NCI-H128 (cell line): ENCODE results near the gene RIPK4.
"Not testable (repeated sequence)": the region's sequence is repeated elsewhere in the genome, so short reads cannot be mapped to it uniquely, and the experiment has no call there.

Experiments
- DNase-seq: peaks from one replicate; lab custom pipeline; 2025; ENCODE audit not compliant: unreplicated experiment; lab: John Stamatoyannopoulos, UW

The RIPK4 gene

DNA sequence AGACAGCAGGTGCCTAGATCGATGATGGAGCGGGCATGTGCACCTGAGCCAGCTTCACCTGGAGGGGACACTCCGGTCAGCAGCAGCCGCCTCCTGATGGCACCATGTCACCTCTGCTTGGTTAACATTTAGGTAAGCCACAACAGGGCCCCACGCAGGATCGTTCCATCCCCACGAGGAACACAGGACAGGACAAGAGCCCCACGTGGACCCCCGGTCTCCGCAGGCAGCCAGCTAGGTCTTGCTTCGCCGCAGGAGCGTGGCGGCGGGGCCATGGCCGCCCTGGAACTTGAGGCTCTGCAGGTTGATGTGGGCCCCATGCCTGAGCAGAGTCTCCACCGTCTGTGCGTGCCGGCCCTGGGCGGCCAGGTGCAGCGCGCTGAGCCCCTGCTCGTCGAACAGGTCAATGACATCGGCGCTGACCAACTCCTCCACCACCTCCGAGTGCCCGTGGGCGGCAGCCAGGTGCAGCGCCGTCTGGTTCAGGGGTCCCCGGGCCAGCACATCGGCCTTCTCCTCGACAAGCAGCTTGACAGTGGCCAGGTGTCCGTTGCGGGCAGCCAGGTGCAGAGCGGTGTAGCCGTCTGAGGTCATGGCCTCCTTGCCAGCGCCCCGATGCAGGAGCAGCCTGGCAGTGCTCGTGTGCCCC is 26.1 kb downstream of the RIPK4 start:
- no peak for DNase-seq

DNA sequence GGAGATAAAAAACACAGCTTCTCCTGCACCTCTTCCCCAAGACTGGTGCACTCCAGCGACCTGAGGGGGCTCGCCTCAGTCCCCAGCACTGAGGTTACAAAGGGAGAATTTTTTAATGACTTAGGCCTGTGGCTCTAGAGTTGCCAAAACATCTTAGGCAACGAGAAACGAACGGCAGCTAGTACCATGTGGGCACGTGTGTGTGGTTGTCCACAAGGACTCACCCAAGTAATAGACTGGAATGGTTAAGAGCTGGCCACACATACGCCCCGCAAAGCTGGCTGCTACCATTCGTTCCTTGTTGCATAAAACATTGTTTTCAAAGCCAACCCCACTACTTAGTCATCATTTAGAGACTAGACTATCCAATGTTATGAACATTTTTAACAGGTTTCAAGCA is 26.9 kb downstream of the RIPK4 start:
- DNase-seq, result no peak

DNA sequence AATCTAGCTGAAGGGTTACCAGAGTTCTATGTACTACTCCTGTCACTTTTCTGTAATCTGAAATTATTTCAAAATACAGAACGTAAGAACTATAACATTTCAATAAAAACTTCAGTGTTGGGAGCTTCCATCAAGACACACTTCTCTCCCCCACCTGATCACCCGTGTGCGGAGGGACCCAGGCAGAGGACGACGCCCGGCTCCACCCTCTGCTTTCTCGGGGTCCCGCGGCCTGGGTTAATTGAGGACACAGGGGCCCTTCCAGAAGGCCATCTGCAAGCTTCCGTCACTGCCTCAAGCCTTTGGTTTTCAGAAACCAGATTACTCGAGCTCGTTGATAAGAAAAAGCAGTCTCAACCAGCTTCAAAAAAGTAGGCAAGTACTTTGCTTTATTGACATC is 27.8 kb downstream of the RIPK4 start:
- DNase-seq, result no peak

DNA sequence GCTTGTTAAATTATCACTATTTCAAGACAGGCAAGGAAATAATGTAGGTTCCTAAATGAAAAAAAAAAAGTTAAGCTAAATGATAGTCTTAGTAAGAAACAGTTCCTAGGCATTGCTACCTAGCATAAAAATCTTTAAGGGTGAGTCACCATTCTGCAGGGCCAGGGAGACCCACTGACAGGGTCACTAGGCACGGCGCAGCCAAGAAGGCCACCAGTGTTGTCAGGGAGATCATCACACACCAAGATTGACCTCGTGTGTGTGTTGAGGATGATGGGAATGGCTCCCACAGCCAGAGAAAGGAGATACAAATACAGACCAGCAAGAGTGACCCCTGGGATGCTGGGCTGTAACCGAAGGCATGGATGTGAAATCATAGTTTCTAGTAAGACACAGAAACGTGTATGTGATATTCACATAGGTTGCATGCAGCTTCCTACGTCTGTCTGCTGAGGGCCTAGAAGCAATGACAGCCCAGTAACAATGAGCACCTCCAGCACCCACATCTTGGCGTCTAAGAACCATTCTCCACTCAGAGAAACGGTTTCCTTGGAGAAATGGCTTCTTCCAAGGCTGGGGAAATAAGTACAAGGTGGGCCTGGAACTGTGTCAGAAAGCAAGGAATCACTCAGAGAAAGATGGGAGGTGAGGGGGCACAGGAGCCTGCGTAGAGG is 29.1 kb downstream of the RIPK4 start:
- no peak for DNase-seq

DNA sequence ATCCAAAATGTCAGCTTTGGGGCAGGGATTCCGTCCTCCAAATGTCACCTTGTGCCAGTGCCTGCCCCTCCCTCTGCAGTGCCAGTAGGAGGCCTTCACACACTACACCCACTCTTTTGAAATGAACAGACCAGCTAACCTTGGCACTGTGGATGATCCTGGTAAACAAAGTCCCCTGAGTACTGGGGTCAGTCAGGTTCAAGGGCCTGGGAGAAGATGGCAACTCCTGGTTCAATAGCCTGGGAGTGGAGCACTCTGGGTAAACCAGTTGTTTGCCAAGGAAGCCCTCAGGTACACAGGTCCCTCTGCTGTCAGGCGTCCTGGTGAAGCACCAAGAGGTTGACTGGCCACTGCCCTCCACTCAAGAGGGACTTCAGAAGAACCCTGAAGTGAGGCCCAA is 30.4 kb downstream of the RIPK4 start:
- DNase-seq, result no peak

DNA sequence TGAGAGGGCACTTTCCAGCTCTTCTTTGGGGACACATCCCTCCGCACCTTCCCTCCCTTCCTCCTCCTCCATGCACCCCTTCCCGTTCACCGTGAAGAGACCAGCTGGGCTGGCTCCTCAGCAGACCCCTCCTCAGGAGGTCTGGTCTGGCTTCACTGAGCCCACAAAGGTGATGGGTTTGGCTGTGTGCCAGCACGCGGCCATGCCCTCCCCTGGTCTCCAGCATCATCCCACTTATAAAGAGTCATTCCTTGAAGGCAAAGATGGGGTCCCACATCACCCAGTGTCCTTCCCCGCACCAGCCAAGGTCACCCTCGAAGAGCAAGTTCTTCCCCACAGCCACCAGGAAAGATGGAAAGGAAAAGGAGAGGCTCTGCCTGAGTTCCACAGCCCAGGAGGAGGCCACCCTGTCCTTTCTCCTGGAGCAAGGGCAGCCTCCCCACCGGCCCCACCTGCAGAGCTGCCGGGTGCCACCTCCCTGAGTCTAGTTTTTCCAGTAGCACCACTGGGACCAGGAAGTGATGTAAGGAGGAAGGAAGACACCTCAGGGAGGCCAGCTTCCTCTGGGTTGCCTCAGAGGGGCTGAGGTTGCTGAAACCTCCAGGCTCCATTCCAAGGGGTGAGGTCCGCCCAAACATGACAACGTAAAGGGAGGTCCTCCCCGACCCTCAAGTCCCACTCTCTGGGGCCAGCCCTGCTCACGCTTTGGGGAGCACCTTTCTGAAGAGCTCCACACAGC is 32.7 kb downstream of the RIPK4 start:
- no peak for DNase-seq

DNA sequence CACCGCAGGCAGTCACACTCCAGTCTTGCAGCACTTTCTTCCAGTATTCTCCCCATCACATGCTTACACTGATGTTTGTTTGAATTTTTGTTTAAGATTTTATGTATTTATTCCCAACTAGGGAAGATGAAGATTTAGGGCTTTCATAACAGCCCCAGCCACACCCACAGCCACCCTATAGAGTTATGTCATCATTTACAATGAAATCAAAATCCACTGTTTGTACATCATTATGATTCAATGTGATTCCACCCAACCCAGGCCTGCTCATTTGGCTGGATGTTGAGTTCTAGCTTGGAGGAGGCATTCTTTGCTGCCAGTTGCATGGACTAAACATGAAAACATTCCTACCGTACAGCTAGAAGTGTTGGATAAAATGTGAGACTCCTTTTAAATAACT is 35.8 kb downstream of the RIPK4 start:
- no peak for DNase-seq

DNA sequence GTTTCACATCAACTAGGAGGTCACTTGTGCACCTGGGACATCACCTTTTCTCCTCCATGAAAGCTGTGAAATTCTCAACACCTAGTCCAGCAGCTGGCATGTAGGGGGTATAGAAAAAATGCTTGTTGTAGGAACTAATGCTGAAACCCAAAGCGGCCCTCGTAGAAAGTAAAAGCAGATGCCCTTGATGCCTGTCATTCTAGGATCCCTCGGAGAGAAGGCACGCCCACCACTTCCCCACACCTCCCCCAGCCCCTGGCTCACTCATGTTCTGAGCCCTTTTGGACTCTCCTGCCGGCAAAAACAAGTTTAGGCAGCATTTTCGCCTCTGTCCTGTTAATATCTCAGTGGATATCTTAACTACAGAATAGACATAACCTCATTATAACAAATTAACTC is 36.5 kb downstream of the RIPK4 start:
- no peak for DNase-seq

DNA sequence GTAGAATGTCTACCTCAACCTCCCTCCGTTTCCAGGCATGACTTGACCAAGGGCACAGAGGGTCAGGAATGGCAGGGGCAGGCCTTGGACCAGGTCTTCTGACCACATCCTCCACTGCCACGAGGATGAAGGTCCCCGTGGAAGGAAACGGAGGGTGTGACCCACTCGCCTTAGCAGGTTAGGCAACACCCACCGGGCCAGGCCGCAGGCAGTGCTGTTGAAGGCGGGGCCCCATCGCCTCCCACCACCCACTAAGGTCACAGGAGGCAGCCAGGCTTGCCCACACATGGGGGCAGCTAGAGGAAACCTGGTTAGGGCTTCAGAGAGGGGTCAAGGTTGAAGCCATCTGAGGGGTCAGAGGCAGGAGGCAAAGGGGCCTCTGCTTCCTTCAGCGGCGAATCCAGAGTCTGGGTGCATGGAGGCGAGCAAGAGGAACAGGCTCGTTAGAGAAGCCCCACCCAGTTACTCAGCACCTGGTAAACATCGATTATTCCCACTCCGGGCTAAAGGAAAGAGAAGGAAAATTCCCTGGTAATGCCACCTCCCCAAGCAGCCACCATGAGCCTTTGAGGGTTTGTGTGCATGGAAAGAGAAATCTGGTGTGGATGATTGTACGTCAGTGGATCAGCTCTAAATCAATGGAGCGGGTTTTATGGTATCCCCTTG is 37.0 kb downstream of the RIPK4 start:
- no peak for DNase-seq

DNA sequence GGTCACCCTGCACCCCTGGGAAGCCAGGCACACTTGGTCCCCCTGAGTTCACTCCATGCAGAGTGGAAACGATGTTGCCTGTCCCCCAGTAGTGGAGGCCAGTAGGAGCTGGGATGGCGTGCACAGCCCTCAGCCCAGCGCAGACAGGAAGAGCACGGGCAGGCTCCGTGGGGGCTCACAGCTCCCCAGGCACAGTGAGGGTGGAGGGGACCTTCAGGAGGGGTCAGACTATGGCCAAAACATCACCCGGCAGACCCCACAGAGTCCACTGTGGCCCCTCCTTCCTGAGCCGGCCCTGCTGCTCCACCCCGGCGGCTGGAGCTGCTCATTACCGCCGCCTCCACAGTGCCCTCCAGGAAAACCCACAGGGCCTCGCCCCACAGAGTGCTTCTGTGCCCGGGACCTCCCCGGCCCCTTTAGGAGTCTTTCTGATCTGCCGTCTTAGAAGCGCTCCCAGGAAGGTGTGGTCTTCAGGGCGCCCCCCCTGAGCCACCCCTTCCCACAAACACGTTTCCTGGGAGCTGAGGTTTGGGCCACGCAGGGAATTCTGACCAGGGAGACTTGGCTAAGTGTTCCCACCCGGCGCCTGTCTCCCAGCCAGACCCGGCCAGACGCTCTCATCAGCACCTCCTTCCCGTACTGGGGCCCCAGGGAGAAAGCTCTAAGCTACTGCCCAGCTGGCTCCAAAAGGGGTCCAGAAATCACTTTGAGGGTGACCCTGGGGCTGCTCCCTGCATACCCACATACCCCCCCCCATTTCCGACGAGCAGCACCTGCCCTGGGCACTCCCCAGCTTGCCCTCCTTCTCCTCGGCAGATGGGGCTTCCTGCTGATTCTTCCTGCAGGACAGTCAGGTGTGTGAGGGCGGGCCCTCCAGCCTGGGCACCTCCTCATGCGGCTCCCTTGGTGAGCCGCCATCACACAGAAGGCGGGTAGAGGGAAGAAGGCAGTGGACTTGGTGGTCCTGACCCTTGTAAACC is 38.8 kb downstream of the RIPK4 start:
- DNase-seq, result no peak

DNA sequence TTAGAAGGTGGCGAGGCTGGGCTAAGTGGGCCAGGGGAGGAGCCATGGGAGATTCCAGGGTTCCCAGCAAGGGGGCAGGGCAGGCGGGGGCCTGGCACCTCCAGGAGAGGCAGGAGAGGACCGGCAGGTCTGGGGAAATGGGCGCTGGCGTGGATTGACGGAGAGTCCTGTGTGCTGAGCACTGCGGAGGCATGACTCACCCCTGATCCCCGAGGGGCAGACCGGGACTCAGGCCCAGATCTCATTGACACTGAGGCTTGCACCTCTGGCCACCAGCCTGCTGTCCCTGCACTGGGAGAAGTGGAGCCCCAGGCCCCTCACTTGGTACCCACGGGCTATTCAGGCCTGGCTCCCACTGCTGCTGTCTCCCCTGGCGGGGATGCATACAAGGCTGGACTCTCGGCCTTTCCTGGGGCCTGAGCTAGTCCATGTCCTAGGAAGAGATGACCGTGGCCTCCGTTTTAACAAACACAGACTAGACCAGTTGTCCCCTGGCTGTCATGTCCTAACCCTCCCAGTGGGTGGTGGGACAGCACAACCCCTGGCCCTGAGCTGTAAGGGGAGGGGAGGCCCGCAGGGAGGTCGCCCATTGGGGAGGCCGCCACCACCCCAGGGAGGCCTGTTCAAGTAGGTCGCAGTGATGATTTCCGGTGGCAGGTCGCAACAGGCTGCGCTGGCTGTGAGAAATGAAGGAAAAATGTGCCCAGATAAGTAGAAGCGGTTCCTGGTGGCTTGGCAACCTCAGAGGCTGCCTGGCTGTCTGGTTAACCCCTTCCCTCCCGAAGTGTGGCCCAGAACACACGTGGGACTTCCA is 39.7 kb downstream of the RIPK4 start:
- no peak for DNase-seq

DNA sequence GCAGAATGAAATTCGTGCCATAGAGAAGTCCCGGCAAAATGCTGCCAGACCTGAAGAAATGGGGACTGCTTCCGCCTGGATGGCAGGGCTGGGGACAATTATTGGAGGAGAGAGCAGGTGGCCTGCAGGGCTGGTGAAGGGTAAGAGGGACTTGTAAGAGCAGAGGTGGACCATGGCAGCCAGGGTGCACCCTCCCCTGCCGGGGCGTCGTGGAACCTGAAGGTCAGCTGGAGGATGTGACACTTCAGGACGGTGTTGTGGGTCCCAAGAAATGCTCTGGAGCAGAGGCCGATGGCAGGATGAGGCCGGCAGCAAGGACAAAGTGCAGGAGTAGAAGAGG is 40.3 kb downstream of the RIPK4 start:
- DNase-seq, result no peak

DNA sequence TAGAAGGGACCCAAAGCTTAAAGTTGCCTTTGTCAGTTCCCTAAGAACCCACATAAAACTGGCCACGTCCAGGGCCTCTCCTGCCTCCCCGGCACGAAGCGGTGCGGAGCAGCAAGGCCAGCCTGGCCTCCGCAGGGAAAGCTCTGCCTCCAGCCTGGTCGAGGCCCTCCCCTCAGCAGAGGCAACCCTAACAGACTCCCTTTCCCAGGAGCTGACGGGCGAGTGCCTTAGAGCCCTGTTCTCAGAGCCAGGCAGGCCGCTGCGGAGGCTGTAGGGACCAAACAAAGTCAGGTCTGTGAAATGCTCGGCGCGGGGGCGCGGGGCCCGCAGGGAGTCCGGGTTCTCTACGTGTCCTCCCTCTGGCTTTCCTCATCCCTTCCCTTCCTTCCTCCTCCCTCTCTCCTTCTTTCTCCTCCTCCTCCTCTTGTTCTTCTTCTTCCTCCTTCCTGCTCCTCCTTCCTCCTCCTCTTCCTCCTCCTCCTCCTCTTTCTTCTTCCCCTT is 40.7 kb downstream of the RIPK4 start:
- no peak for DNase-seq

DNA sequence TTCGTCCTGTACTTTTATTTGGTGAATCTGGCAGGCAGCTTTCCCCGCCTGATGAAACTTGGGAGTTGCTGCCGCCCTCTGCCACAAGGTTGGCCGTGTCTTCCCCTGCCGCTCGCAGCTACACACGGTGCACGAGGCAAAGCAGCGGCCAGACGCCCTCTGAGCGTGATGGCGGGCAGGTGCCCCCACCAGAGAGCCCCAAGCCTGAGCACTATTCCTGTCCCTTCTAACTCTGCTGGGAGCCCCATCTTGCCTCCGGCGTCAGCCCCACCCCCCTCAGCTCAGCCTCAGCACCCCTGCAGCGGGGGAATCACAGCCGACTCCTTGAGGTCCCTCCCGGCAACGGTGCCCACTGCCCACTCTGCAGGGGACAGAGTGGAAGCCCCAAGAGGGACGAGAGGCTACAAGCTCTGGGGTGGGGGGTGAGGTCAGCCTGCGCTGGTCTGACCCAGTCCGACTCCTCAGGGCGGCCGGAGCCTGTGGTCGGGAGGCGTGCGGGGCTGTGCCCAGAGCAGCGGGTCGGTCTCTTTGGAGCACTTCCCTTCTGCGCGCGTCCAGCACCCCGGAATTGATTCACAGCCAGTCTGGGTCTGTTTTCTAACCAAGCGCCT is 41.3 kb downstream of the RIPK4 start:
- DNase-seq, result no peak

DNA sequence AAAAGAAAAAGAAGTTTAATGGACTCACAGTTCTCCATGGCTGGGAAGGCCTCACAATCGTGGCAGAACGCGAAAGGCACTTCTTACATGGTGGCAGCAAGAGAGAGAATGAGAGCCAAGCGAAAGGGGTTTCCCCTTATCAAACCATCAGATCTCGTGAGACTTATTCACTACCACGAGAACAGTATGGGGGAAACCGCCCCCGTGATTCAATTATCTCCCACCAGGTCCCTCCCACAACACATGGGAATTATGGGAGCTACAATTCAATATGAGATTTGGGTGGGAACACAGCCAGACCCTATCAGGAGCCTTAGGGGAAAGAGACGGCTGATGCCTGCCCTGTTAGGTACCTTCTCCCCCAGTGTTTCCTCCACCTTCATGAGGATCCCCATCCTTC is 43.0 kb downstream of the RIPK4 start:
- DNase-seq, result not testable (repeated sequence)

DNA sequence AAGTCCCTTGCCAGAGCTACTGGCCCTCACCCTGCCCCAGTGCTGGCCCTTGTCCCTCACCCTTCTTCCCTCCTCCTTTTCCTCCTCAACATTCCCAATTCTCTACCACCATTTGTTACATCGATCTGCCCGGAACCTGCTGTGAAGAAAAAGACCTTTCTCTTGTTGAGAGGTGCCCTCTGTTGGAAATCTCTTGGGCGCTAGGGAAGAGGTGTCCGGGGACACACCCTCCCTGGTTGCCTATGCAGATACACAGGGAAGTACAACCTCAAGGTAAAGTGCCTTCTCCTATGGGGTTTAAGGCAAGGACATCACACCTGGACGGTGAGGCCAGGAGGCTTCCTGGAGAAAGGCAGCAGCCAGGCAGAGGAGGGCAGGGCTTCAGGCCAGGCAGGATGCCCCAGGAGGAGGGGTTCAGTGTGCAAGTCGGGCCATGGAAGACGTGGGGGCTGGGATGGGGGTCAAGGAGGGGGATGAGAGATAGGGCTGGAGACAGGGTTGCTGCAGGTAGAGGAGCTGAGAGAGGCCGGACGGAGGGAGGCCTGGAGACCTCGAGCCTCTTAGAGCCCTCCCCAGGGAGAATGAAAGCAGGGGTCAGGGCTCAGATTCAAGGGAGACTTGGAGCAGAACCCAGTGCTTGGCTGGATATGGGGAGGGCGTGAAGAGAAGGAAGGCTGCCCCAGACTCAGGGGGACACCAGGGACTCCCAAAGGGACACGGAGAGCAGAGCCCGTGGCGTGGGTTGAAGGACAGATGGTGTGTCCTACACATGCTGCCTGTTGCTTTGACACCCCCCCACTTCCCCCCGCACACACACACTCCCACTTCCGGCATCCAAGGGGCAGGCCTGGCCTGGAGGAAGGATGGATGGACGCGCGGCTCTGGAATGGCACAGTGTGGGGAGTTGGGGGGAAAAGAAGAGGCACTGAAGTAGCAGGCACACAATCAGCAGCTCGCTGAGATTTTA is 44.5 kb downstream of the RIPK4 start:
- no peak for DNase-seq

DNA sequence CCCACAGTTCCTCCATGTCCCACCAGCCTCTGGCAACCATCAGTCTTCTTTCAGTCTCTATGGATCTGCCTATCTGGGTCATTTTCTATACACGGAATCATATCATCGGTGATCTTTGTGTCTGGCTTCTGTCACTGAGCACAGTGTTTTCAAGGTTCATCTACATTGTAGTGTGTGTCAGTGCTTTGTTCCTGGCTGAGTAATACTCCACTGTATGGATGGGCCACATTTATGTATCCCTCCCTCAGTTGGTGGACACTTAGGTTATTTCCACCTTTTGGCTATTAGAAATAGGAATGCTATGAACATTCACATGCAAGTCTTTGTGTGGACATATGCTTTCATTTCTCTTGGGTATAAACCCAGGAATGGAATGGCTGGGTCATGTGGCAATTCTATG is 46.6 kb downstream of the RIPK4 start:
- DNase-seq, result no peak

DNA sequence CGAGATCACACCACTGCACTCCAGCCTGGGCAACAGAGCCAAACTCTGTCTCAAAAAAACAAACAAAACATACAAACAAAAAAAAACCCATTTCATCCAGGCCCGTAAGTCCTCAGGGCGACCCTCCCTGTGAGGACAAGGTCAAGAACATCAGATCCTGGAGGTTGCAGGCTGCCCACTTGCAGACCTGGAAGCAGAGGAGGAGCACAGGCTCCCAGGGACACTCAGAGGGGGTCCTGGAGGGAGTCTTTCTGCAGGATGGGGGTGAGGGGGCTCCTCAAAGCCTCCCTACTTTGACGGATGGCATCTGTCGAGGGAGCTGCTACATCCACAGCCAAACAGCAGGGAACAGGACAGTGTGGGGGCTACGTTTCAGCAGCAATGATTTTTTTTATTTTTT is 47.2 kb downstream of the RIPK4 start:
- DNase-seq, result no peak
